H1 (cell line): ENCODE results near the gene SGCD. TPM values are rescaled to one million over a fixed set of nuclear protein-coding genes. Genes with fewer than 3 reads are reported as not detected.

Source experiments
- CTCF ChIA-PET: fragments of 300-600 bp; sonication (Branson Sonifier 250); formaldehyde crosslinking; loops from one replicate; lab custom pipeline; 2021; ENCODE audit not compliant: partially characterized antibody; lab: Charles Lee
- POLR2A ChIA-PET: fragments of 300-600 bp; sonication (Branson Sonifier 250); formaldehyde crosslinking; loops from one replicate; lab custom pipeline; 2021; ENCODE audit warnings: inconsistent platforms; ENCODE audit not compliant: partially characterized antibody; lab: Charles Lee
- DNase-seq, 2 experiments: peaks; one replicate each; pipeline versions ENCODE4 v3.0.0 to v3.0.0-alpha.2; 2010 to 2022; ENCODE audit warnings: low spot score in 2 of 2, low read depth in 1 of 2, mixed read lengths in 1 of 2
- FAIRE-seq: peaks from 2 replicates; lab custom pipeline; 2011; peaks lifted over from hg19 to GRCh38; lab: Jason Lieb, UNC
- H2AFZ ChIP-seq: 2 replicates; pipeline ENCODE4 v1.8.1; 2012; ENCODE audit warnings: low read length, inconsistent platforms
- H2AK5ac ChIP-seq: 2 replicates; pipeline ENCODE4 v1.6.1; 2013; ENCODE audit warnings: low read depth, low read length
- H2BK120ac ChIP-seq: replicated peaks from 2 replicates; pipeline ENCODE3; 2013; ENCODE audit warnings: low read depth, low read length, inconsistent platforms
- H2BK12ac ChIP-seq: 2 replicates; pipeline ENCODE4 v1.6.1; 2013; ENCODE audit warnings: low read depth, low read length
- H2BK15ac ChIP-seq: 2 replicates; pipeline ENCODE4 v1.6.1; 2013; ENCODE audit warnings: low read length
- H2BK20ac ChIP-seq: 2 replicates; pipeline ENCODE4 v1.6.1; 2013; ENCODE audit warnings: low read length
- H2BK5ac ChIP-seq: 2 replicates; pipeline ENCODE4 v1.6.1; 2013; ENCODE audit warnings: low read depth, low read length
- H3K14ac ChIP-seq: 2 replicates; pipeline ENCODE4 v1.6.1; 2013; ENCODE audit warnings: inconsistent platforms; ENCODE audit not compliant: insufficient read length
- H3K18ac ChIP-seq: 2 replicates; pipeline ENCODE4 v1.6.1; 2013; ENCODE audit warnings: low read length; ENCODE audit errors: extremely low read depth
- H3K23ac ChIP-seq: 2 replicates; pipeline ENCODE4 v1.6.1; 2013; ENCODE audit warnings: inconsistent platforms; ENCODE audit not compliant: insufficient read length
- H3K23me2 ChIP-seq: 2 replicates; pipeline ENCODE4 v1.6.1; 2013; ENCODE audit warnings: low read depth, low read length
- H3K27ac ChIP-seq: 2 replicates; pipeline ENCODE4 v1.6.1; 2011; ENCODE audit warnings: low read depth, low read length, inconsistent platforms
- H3K27me3 ChIP-seq, 4 experiments: replicated peaks in 1 of 4; 1 replicate in 1 of 4; 2 replicates in 3 of 4; pipeline versions ENCODE4 v1.6.1 to v1.8.1; 2011 to 2013; ENCODE audit warnings: low read length in 3 of 4, mild to moderate bottlenecking in 3 of 4, inconsistent platforms in 2 of 4, mixed read lengths in 2 of 4, moderate library complexity in 1 of 4; ENCODE audit not compliant: control insufficient read depth in 3 of 4, insufficient read depth in 3 of 4; ENCODE audit errors: extremely low read depth in 1 of 4
- H3K36me3 ChIP-seq, 4 experiments: 2 replicates each; pipeline versions ENCODE4 v1.6.1 to v1.8.1; 2011 to 2013; ENCODE audit warnings: mild to moderate bottlenecking in 4 of 4, low read length in 3 of 4, moderate library complexity in 2 of 4, control low read depth in 1 of 4, inconsistent platforms in 1 of 4; ENCODE audit not compliant: insufficient read depth in 4 of 4, control insufficient read depth in 2 of 4
- H3K4ac ChIP-seq: replicated peaks from 2 replicates; pipeline ENCODE3; 2013; ENCODE audit warnings: low read length, low read depth, mixed read lengths, inconsistent platforms; ENCODE audit not compliant: insufficient read length
- H3K4me1 ChIP-seq, 4 experiments: replicated peaks in 1 of 4; 1 replicate in 1 of 4; 2 replicates in 3 of 4; pipeline versions ENCODE4 v1.6.1 to v1.8.1; 2011 to 2013; ENCODE audit warnings: low read length in 3 of 4, inconsistent platforms in 2 of 4, mixed read lengths in 1 of 4; ENCODE audit not compliant: insufficient read depth in 4 of 4, control insufficient read depth in 3 of 4
- H3K4me2 ChIP-seq, 2 experiments: 2 replicates each; pipeline versions ENCODE4 v1.6.1 to v1.8.1; 2011 to 2013; ENCODE audit warnings: low read depth in 2 of 2, low read length in 2 of 2, control low read depth in 1 of 2, inconsistent platforms in 1 of 2, mild to moderate bottlenecking in 1 of 2; ENCODE audit not compliant: insufficient read depth in 1 of 2
- H3K4me3 ChIP-seq, 4 experiments: fragments of 200-600, 300-600 bp in 1 of 4; sonication (generic), shearing (Covaris generic), sonication (Bioruptor Twin) in 1 of 4; 2 replicates each; pipeline versions ENCODE4 v1.5.1 to v1.8.1; 2011 to 2016; ENCODE audit warnings: low read length in 4 of 4, low read depth in 3 of 4, control low read depth in 2 of 4, inconsistent platforms in 2 of 4, mild to moderate bottlenecking in 2 of 4, mixed read lengths in 1 of 4, moderate library complexity in 1 of 4; ENCODE audit not compliant: insufficient read depth in 2 of 4; ENCODE audit errors: extremely low read depth in 1 of 4
- H3K56ac ChIP-seq: replicated peaks from 2 replicates; pipeline ENCODE3; 2013; ENCODE audit warnings: low read depth, mild to moderate bottlenecking, mixed read lengths, low read length, inconsistent platforms; ENCODE audit not compliant: insufficient read length
- H3K79me1 ChIP-seq: 2 replicates; pipeline ENCODE4 v1.6.1; 2013; ENCODE audit warnings: low read depth, low read length, control low read depth
- H3K79me2 ChIP-seq, 2 experiments: 2 replicates each; pipeline versions ENCODE4 v1.6.1 to v1.8.1; 2012 to 2013; ENCODE audit warnings: low read length in 2 of 2, mild to moderate bottlenecking in 2 of 2, inconsistent platforms in 1 of 2; ENCODE audit not compliant: insufficient read depth in 2 of 2, control insufficient read depth in 1 of 2
- H3K9ac ChIP-seq, 4 experiments: replicated peaks in 1 of 4; 1 replicate in 1 of 4; 2 replicates in 3 of 4; pipeline versions ENCODE4 v1.6.1 to v1.8.1; 2011 to 2013; ENCODE audit warnings: low read depth in 3 of 4, low read length in 3 of 4, control low read depth in 2 of 4, mild to moderate bottlenecking in 2 of 4, moderate library complexity in 2 of 4, inconsistent platforms in 1 of 4; ENCODE audit errors: extremely low read depth in 1 of 4
- H3K9me3 ChIP-seq, 2 experiments: 2 replicates each; pipeline versions ENCODE4 v1.6.1 to v1.8.1; 2012 to 2013; ENCODE audit warnings: mild to moderate bottlenecking in 2 of 2, moderate library complexity in 2 of 2, control low read depth in 1 of 2, inconsistent platforms in 1 of 2, low read depth in 1 of 2, low read length in 1 of 2, mixed read lengths in 1 of 2; ENCODE audit not compliant: insufficient read depth in 2 of 2
- H4K20me1 ChIP-seq, 2 experiments: replicated peaks in 1 of 2; 2 replicates each; pipeline versions ENCODE3 to v1.8.1; 2011 to 2013; ENCODE audit warnings: inconsistent platforms in 2 of 2, low read length in 2 of 2, mild to moderate bottlenecking in 1 of 2; ENCODE audit not compliant: insufficient read depth in 2 of 2, control insufficient read depth in 1 of 2
- H4K5ac ChIP-seq: 2 replicates; pipeline ENCODE4 v1.6.1; 2013; ENCODE audit warnings: low read length, low read depth, mixed read lengths, inconsistent platforms; ENCODE audit not compliant: insufficient read length
- H4K8ac ChIP-seq: 2 replicates; pipeline ENCODE4 v1.8.0; 2013; ENCODE audit warnings: mild to moderate bottlenecking, moderate library complexity, low read length, inconsistent platforms; ENCODE audit not compliant: insufficient read depth; ENCODE audit errors: extremely low read depth
- H4K91ac ChIP-seq: replicated peaks from 2 replicates; pipeline ENCODE3; 2013; ENCODE audit warnings: low read length, mixed read lengths, inconsistent platforms; ENCODE audit not compliant: insufficient read length
- ASH2L ChIP-seq: fragments of 200-600, 300-600 bp; sonication (generic); IDR thresholded peaks from one replicate; pipeline ENCODE4 v1.7.1; 2017; ENCODE audit warnings: low read length
- BACH1 ChIP-seq: IDR thresholded peaks from 2 replicates; pipeline ENCODE4 v1.6.1; 2012; ENCODE audit warnings: low read length, improper control_type of control experiment
- CTBP2 ChIP-seq: IDR thresholded peaks from 2 replicates; pipeline ENCODE4 v1.7.0; 2011; ENCODE audit warnings: borderline replicate concordance, mild to moderate bottlenecking, moderate library complexity, mixed read lengths, low read length; ENCODE audit not compliant: insufficient read depth, insufficient read length
- HDAC2 ChIP-seq, 2 experiments: fragments of 300-600 bp in 1 of 2; sonication (generic) in 1 of 2; IDR thresholded peaks; 2 replicates each; pipeline ENCODE4 v1.6.1; 2011 to 2012; ENCODE audit warnings: low read depth in 2 of 2, low read length in 2 of 2, mild to moderate bottlenecking in 2 of 2, moderate library complexity in 2 of 2, borderline replicate concordance in 1 of 2, inconsistent platforms in 1 of 2
- KDM1A ChIP-seq: fragments of 200-600, 300-600 bp; sonication (generic); IDR thresholded peaks from 2 replicates; pipeline ENCODE4 v1.7.1; 2016; ENCODE audit warnings: mild to moderate bottlenecking, low read length, borderline replicate concordance
- KDM4A ChIP-seq: IDR thresholded peaks from one replicate; pipeline ENCODE4 v1.7.1; 2012; ENCODE audit warnings: low read depth, mild to moderate bottlenecking, moderate library complexity, low read length, inconsistent platforms; ENCODE audit not compliant: severe bottlenecking
- NRF1 ChIP-seq: IDR thresholded peaks from 2 replicates; pipeline ENCODE4 v1.6.1; 2011; ENCODE audit warnings: mild to moderate bottlenecking, low read depth, low read length, improper control_type of control experiment
- POLR2AphosphoS5 ChIP-seq: IDR thresholded peaks from 2 replicates; pipeline ENCODE4 v1.6.1; 2011; ENCODE audit warnings: low read depth, low read length
- RFX5 ChIP-seq: IDR thresholded peaks from 2 replicates; pipeline ENCODE4 v1.6.1; 2011; ENCODE audit warnings: low read depth, low read length, improper control_type of control experiment, borderline replicate concordance
- SIX5 ChIP-seq: IDR thresholded peaks from 2 replicates; pipeline ENCODE4 v1.6.1; 2011; ENCODE audit warnings: mild to moderate bottlenecking, low read depth, low read length
- SP2 ChIP-seq: IDR thresholded peaks from 2 replicates; pipeline ENCODE4 v1.6.1; 2012; ENCODE audit warnings: mild to moderate bottlenecking, low read length, inconsistent platforms
- TCF12 ChIP-seq: IDR thresholded peaks from 2 replicates; pipeline ENCODE4 v1.6.1; 2011; ENCODE audit warnings: low read depth, mild to moderate bottlenecking, low read length
- YY1 ChIP-seq: IDR thresholded peaks from 2 replicates; pipeline ENCODE4 v1.6.1; 2011; ENCODE audit warnings: low read depth, mild to moderate bottlenecking, low read length
- ZNF274 ChIP-seq: IDR thresholded peaks from 2 replicates; pipeline ENCODE4 v1.7.0; 2012; ENCODE audit warnings: low read length, borderline replicate concordance; ENCODE audit errors: extremely low read depth
- WGBS, 2 experiments: shearing (Covaris generic) in 1 of 2; methylation state at CpG; one replicate each; pipeline versions ENCODE4 v1.1.6 to v1.1.7; 2013 to 2015; ENCODE audit warnings: low lambda C conversion rate in 2 of 2, mixed read lengths in 2 of 2, inconsistent platforms in 1 of 2, low coverage in 1 of 2, missing lambda C conversion rate in 1 of 2; ENCODE audit not compliant: insufficient replicate concordance in 2 of 2, insufficient coverage in 1 of 2, insufficient read length in 1 of 2; ENCODE audit errors: extremely low coverage in 1 of 2, missing lambda C conversion rate in 1 of 2; 5-methylcytosine and 5-hydroxymethylcytosine counted together
- polyA plus RNA-seq, 7 experiments: library from polyadenylated mRNA; depleted of rRNA in 3 of 7; stranded (reverse) in 5 of 7; unstranded in 2 of 7; fragments of >200 nt in 5 of 7; fragments of 200-250 nt in 2 of 7; gene quantifications; 1 replicate in 5 of 7; 2 replicates in 1 of 7; 4 replicates in 1 of 7; pipeline versions ENCODE4 v1.2.1 to v1.2.3, GENCODE V29; 2011 to 2013; ENCODE audit warnings: missing spikeins in 2 of 7, mixed read lengths in 2 of 7
- total RNA-seq: library from RNA; stranded (reverse); fragmentation: NEBNext Ultra II Directional; extraction: Animal tissue kit (Norgen Biotek cat#: 25700); gene quantifications from 2 replicates; pipeline ENCODE4 v1.2.1, GENCODE V29; 2021

Gene SGCD
- total and polyA plus RNA-seq, 2 of the 8 experiments (the other 6 are each of a cell fraction or from before 2014, with no cell fraction given): 0.04 to 0.08 TPM

DNA sequence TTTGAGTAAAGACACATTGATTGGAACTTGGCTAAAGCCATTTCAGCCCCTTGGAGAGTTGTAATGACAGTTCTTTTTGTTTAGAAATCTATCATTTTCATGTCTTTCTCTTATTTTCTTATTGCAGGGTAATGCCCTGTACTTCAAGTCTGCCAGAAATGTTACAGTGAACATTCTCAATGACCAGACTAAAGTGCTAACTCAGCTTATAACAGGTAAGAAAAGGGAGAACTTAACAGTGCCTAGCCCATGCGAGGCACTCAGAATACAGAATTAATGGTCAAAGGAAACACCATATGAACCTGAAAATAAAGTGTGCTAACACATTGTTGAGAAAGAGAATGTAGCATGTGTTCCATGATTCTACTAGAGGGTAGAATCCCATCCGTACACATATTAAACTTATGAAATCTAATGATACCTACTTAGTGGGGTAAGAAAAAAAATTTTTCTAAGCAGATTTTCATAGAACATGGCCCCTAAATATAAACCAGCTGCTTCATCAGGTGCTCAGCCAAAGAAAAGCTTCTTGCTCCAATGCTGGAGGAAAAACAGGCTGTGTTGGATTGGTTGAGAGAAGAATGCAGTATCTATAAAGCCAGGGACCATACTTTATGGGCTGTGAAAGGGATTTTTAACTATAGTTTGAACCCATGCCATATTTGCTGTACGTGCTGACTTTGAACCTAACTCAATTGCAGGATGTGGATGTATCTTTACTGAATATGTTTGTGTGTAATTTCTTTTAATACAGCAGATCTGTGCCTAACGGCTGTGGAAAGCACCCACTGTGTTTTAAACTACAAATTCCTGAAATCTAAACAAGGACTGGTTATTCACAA, 262.4 kb downstream of the SGCD start:
- H2BK20ac ChIP-seq: no peak overlapping the region
- no peaks in the 10 kb centered on the region for H3K4me1 ChIP-seq
- H2AK5ac ChIP-seq: no peak overlapping the region
- H3K23me2 ChIP-seq: no peaks in the 10 kb centered on the region
- no peak overlapping the region for H3K4me3 ChIP-seq
- H4K8ac ChIP-seq: no peak overlapping the region
- no peak overlapping the region for H2BK15ac ChIP-seq
- FAIRE-seq (no peak), DNase-seq (no peak)
- no peak overlapping the region for H3K23ac ChIP-seq
- no peak overlapping the region for H3K14ac ChIP-seq
- ChIA-PET CTCF (no interaction called here), POLR2A (no interaction called here)
- no peak overlapping the region for H3K56ac ChIP-seq
- no peaks in the 10 kb centered on the region for H3K79me1 ChIP-seq
- H3K79me2 ChIP-seq: no peaks in the 10 kb centered on the region
- no peaks in the 10 kb centered on the region for H4K20me1 ChIP-seq
- H2BK12ac ChIP-seq: no peak overlapping the region
- no peak overlapping the region for H2BK5ac ChIP-seq
- no peak overlapping the region for H3K4me2 ChIP-seq
- H3K36me3 ChIP-seq: no peaks in the 10 kb centered on the region
- H3K27ac ChIP-seq: no peak overlapping the region
- H2BK120ac ChIP-seq: no peak overlapping the region
- no peak overlapping the region for H4K91ac ChIP-seq
- no peaks in the 10 kb centered on the region for H3K9me3 ChIP-seq
- H3K18ac ChIP-seq: no peak overlapping the region
- no peaks in the 10 kb centered on the region for H3K27me3 ChIP-seq
- no peak overlapping the region for H4K5ac ChIP-seq
- WGBS, 2 experiments: 88% methylated on average over 4 of the region's 4 CpGs; no CpG with 5 or more reads in 1 of the 2 experiments
- no peak overlapping the region for H3K9ac ChIP-seq
- H3K4ac ChIP-seq: no peak overlapping the region
- H2AFZ ChIP-seq: no peak overlapping the region
- TF ChIP-seq NRF1 (no peak), SP2 (no peak), YY1 (no peak), KDM4A (no peak), RFX5 (no peak), TCF12 (no peak), KDM1A (no peak), CTBP2 (no peak), ASH2L (no peak), POLR2AphosphoS5 (no peak), ZNF274 (no peak), HDAC2 (IDR thresholded peaks at IDR 0.05; ENCODE audit: borderline replicate concordance in 1 of 2, low read depth in 2 of 2, low read length in 2 of 2) (no peak), SIX5 (no peak), BACH1 (no peak)
